Fibroblast of peridontal ligament (primary cell): ENCODE results near the gene TGM2.
A peak's percentile ranks its signal among the peaks of the same experiment; 100 is the strongest.

ENCODE experiments used
- DNase-seq: peaks from one replicate; pipeline ENCODE4 v3.0.0-alpha.2; 2010; ENCODE audit errors: extremely low read depth

TGM2 gene

DNA sequence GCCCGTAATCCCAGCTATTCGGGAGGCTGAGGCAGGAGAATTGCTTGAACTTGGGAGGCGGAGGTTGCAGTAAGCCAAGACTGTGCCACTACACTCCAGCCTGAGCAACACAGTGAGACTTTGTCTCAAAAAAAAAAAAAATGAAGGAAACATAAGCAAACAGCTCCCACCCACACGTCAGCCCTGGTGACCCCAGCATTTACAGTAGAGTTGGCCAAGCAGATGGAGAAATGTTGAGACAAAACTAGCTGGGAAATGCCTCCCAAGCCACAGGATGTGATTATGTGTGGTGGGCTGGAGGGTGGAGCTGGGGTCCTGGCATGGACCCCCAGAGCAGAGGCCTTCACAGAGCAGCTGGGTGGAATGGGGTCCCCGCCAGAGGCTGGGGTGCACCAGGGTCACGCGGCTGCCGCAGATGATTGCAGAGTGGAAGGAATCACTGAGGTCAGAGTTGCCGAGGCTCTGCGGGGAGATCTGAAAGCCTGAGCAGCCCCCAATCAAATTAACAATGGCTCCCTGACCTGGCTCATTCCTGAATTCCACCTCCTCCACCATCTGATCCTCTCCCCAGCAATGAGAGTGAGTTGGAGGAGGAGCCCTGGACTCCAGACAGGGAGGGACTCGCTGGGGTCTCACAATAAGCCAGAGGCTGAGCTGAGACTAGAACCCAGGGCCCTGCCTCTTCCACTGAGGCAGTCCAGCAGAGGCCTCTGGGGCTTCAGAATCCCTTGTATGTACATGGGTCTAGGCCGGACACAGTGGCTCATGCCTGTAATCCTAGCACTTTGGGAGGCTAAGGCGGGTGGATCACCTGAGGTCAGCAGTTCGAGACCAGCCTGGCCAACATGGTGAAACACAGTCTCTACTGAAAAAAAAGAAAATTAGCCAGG, 34.7 kb upstream of the TGM2 start:
- peak; percentile 80 for DNase-seq

DNA sequence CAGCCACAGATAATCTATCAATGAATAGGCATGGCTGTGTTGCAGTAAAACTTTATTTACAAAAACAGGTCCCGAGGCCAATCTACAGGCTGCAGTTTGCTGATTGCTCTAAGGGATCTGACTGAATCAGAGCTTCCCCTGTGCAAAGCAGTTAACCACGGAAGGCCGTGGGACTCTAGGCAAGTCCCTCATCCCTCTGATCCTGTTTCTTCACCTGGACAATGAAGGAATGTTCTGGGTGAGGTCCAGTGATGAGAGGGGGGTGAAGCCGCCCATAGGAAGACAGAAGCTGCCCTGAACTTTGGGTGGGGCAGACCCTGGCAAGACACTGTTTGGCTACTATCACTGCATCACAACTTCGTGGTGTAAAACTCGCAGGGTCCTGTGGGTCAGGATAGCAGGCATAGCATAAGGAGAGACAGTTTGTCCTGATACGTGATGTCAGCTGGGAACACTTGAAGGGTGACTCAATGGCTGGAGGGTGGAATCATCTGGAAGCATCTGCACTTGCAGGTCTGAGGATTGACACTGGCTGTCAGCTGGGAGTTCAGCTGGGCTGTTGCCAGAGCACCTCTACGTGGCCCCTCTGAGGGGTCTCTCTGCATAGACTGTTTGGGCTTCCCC, 33.3 kb upstream of the TGM2 start:
- DNase-seq: peak; percentile 53

DNA sequence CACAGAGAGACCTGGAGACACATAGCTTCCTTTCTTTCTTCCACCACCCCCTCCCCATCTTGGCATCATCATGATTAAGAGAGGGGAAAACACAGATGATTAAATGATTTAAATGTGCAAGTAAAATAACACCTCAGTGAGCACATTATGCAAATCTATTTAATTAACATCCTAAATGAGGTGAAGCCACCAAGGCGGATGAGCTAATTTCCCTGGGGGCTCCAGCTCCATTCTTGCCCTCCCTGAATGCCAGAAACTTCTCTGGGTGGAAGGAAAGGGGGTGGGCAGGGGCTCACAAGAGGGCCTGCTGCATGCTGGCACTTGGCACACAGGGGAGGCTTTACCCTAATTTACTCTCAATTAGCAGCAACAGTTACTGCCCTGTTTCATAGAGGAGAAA, 32.5 kb upstream of the TGM2 start:
- no peak for DNase-seq

DNA sequence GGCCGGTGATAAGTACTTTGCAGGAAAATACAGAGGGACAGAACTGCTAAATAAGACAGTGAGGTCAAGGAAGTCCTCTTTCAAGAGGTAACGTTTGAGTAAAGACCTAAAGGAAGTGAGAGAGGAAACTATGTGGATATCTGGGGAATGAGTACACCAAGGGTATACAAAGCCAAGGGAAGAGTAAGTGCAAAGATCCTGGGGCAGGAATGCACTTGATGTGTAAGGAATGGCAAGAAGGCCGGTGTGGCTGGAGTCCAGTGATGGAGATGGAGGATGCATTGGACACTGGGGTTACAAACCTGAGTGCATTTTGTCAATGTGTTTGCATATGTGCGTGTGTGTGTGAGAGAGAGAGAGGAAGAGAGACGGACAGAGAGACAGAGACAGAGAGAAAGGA, 32.1 kb upstream of the TGM2 start:
- no peak for DNase-seq

DNA sequence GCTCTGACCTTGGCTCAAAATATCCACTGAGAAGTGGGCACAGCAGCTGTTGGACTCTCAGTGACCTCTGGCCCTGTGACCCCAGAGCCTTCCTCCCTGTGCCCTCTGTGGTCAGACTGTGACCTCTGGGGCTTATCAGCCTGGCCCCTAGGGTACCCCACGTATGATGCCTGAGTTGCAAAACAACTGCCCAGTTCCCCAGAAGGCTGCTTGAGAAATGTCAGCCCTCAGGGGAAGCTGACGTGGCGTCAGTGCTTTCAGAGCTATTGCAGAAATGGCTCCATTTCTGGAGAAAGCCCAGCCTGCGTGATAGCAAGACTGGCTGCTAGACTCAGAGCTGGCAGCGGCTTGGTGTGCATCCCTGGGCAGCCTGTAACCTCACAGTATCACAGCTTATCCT, 31.5 kb upstream of the TGM2 start:
- peak; percentile 99 for DNase-seq

DNA sequence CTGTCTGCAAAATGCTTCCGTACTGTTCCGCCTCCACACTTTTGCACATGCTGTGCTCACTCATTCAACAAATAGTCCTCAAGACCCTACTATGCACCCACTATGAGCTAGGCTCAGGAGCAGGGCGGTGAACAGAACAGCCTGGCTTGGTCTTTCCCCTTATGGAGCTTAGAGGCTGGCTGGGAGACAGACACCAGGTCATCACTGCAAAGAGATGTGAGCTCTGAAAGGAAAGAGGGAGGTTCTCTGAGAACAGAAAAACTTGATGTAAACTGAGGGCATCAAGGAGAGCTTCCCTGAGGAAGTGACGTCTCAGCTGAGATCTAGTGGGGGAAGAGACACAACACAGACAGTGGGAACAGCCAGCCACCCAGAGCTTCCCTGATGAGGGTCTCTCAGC, 31.0 kb upstream of the TGM2 start:
- DNase-seq: no peak

DNA sequence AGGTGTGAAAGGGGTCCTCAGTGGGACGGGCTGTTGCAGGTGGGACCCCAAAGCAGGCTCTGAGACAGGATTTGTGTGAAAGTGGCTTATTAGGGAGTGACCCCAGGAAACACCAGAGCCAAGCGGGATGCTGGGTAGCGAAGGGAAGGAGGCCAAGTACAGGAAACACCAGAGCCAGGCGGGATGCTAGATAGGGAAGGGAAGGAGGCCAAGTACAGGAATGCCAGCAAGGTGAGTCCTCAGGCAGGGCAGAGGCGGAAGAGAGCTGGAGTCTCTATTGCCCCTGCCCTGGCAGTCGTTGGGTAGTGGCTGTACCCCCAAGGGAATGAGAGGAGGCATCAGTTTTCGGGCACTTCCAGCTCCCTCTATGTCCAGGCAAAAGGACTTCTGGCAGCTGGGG, 30.5 kb upstream of the TGM2 start:
- DNase-seq: no peak

DNA sequence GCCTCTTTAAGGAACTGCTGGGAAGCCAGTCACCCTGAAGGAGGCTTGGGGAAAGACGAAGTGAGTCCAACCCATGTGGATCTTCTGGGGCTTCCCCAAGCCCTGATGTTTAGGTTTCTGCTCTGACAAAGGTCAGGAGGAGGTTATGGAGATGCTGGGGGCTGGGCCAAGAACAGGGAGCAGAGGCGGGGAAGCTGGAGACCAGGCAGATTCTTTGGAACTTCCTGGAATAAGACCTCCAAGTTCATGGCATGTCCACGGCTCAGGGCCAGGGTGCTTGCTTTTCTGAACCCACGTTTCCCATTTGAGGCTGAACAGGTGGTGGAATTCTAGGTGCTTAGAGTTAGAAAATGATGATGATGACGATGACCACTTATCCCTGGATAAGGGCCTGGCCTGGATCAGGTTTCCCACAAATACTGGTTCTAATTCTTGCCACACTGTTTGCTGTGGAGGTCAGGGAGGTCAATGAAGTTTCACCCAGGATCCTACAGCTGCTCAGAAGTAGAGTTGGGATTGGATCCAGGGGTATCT, 30.0 kb upstream of the TGM2 start:
- no peak for DNase-seq

DNA sequence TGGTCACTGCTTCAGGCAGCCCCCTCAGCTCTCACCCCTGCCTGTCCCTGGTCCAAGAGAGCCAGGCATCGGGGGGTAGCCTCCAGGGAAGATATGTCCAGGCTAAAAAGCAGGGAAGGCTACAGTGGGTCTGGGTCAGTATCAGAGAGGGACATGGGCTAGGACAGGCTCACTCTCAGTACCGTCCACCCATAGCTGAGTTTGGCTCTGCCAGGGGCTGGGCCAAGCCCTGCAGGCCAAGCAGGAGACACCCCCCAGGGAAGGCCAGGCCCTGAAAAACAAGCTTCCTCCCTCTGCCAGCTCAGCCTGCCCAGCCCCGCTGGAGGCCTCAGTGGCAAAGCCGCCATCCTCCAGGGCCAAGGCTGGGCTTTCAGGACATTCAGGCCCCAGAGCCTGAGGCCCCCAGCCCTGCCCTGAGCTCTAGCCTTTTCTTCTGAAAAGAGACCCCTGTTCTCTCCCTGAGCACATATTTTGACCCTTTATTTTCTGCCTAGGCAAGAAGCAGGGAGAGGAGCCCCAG, 28.6 kb upstream of the TGM2 start:
- no peak for DNase-seq

DNA sequence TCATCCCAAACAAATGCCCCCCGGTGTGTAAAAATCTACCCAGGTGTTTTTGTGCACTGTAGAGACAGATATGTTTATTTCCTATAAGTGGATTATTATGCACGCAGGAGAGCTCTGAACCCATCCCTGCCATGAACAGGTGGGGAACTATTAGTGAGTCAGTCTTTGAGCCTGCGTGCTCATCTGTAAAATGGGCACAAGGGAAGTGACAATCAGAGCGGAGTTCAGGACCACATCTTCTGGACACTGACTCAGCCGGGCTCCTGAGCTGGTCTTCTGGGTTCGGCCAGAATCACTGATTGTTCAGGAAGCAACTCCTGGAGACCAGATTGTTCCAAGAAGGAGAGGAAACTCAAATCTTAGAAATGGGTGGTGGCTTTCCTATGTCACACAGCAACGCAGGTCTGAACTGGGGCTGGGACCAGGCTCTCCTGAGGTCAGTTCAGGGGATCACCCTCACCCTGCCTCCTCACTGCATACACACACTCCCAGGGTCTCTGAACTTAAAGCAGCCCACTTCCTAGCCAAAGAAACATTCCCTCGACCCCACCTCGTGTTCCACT, 27.3 kb upstream of the TGM2 start:
- DNase-seq: no peak

DNA sequence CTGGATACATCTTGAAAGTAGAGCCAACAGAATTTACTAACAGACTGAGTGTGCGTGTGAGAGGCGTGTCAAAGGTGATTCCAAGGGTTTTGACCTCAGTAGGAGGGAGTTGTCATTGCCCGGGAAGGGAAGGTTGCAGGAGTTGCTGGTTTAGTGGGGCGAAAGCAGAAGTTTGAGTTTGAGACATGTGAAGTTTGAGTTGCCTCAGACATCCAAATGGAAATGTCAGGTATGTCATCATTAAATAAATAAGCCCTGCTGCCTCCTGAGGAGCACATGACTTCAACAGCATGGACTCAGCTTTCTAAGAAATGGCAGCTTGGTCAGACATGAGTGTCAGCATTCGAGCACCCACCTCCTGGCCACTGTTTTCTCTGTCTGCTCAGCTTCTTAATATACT, 26.6 kb upstream of the TGM2 start:
- no peak for DNase-seq

DNA sequence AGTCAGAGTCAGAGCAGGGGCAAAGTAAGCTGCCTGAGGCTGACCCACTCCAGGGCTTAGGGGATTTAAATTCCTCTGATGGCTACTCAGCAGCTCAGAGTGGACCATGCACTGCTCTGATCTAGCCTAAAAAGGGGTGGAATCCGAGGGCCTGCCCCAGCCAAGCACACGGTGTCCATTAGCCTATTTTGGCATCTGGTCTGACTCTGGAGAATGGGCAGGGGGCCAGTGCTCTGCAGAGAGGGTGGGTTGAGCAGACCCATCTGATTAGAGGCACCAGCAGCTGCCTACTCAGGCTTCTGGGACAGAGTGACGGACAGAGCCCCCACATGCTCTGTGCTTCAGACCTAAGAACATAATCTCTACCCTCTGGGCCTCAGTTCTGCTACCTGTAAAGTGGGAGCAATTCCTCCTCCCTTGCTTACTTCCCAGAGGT, 25.9 kb upstream of the TGM2 start:
- DNase-seq: no peak

DNA sequence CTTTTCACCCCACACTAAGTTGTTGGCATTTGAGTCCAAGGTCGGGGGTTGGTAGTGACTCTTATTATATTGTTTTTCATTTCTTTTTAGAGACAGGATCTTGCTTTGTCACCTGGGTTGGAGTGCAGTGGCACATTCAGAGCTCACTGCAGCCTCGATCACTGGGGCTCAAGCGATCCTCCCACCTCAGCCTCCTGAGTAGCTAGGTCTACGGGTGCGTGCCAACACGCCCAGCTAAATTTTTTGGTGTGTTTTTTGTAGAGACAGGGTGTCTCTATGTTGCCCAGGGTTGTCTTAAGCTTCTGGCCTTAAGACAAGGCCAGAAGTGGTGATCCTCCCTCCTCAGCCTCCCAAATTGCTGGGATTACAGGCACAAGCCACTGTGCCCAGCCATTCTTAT, 25.1 kb upstream of the TGM2 start:
- no peak for DNase-seq

DNA sequence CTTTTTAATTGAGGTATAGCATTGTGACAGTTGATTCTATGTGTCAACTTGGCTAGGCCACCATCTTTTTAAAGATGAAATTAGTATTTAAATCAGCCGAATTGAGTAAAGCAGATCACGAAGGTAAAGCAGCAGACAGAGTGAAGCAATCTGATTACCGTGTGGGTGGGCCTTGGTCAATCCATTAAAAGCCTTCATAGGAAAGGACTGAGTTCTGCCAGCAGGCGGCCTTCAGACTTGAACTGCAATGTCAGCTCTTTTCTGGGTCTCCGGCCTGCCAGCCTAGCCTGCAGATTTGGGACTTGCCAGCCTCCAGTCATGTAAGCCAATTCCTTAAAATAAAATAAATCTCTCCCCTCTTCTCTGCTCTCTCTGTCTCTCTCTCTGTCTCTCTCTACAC, 22.4 kb upstream of the TGM2 start:
- no peak for DNase-seq

DNA sequence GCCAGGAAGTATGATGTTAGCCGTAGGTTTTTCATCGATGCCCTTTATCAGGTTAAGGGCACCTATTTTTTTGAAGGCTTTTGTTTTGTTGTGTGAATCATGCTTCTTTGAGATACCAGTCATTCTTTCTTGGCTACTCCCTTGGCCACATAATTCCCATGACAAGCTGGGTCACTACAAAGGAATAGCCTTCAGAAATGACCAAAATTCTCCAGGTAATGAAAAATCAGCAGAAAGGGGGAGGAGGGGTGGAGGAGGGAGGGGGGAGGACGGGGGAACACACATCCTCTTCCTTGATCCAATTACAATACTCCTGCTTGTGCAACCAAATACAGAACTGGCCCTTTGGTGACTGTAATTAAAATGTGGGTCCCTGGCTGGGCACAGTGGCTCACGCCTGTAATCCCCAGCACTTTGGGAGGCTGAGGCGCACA, 21.7 kb upstream of the TGM2 start:
- DNase-seq: no peak

DNA sequence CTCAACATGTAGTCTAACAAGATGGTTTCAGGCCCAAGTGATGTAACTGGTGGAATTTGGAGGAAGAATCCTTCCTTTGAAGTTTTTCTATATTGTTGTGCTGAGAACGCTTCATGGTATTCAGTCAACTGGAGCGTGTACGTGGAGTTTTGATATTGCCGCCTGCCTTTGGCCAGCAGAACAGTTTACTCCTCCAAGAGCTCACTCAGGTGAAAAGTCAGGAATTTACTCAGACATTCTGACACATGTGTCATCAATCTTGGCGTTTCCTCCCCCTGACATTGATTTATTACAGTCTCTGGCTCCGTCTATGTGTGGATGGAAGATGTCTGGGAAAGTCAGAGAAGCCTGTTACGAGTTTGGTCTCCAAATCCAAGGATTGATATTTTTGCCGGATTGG, 19.0 kb upstream of the TGM2 start:
- no peak for DNase-seq

DNA sequence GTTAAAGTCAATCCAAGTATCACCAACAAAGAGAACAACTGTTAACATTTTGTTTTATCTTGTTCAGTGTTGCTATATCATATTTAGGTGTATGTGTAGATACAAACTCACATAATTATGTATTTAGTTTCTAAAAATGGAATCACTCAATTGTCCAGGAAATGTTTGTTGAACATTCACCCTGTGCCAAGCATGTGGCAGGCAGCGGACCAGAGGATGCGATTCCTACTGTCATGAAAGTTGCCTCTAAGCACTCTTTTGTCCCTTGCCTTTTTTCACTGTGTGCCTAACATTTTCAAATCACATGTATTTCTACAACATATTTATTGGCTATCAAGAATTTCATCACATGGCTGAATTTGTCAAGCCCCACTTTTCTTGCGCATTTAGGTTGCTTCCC, 16.9 kb upstream of the TGM2 start:
- no peak for DNase-seq

DNA sequence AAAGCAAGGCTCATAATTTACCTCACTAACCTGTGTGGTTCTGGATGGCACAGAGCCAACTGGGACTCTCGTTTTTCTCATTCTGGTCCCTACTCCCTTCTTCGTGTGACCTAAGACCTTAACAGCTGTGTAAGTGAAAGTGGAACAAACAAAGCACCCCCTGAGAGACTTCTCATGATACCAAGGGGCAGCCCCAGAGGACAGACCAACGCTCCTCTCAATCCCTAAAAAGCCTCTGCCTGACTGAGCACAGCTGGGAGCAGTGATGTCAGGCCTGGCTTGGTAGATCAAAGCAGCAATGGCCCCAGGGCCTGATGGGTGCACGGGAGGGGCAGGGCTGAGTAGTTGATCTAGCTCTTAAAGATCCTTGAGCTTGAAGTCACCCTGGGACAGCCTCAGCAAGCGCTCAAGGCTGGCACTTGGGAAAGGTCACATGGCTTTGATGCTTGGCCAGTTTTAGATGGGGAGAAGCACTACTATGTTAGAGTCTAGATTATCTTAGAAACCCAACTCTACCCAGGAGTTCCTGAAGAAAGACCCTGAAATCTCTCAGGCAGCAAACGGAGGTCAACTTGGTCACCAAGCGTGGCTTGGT, 16.2 kb upstream of the TGM2 start:
- DNase-seq: no peak

DNA sequence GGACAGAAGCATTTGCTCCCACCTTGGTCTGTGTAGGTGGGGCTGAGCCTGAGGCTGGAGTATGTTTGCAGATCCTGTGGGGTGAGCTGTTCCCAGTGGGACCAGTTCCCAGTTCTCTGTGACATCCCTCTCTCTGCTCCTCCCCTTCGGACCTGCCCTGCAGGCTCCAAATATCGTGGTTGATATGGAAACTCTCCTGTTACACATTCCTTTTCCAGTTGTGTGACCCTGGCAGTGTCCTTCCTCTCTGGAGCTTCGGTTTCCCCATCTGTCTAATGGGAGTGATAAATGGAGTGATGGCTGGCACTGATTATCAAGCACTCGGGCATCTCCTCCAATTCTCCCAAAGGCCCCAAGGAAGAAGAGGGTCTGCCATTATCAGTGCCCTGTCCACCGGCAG, 15.7 kb upstream of the TGM2 start:
- DNase-seq: no peak

DNA sequence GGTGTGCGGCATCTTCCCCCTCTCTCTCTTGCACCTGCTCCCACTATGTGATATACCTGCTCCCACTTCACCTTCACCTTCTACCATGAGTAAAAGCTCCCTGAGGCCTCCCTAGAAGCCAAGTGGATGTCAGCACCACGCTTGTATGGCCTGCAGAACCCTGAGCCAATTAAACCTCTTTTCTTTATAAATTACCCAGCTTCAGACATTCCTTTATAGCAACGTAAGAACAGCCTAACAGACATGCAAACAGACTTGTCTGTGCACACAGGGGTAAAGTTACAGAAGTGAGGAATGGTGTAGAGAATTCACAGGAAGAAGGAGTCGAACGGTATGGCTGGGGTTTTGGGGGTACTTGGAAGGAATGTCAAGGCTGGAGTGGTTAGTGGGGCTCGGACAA, 14.8 kb upstream of the TGM2 start:
- peak; percentile 24 for DNase-seq

DNA sequence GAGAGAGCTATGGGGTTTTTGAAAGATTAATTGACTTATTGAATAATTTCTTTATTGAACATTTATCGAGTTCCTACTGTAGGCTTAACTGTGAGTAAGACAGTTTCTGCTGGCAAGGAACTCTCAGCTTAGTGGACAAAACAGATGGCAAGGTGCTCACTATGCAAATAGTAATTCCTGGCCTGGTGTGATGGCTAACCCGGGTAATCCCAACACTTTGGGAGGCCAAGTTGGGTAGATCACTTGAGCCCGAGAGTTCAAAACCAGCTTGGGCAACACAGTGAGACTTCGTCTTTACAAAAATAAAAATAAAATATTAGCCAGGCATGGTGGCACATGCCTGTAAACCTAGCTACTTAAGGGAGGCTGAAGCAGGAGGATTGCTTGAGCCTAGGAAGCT, 13.5 kb upstream of the TGM2 start:
- no peak for DNase-seq

DNA sequence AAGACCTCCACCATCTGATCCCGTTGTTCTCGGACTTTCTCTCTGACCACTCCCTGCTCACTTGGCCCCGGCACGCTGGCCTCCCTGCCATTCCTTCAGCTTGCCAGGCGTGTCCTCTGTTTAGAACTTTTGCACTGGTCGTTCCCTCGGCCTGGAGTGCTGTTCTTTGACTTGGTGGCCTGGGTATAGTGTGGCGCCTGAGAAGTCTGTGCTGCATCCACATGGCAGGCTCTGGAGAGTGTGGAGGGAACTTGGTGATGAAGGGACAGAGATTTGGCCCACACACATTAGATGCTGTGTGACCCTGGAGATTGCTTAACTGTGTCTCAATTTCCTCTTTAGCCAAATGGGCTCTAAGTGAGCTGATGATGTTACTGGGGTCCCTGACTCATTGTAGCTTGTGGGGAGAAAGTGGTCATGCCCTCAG, 13.0 kb upstream of the TGM2 start:
- peak; percentile 18 for DNase-seq
